Keratinocyte (primary cell): ENCODE results near the gene F10. TPM values are rescaled to one million over a fixed set of nuclear protein-coding genes. Genes with fewer than 3 reads are reported as not detected.
"Not testable (repeated sequence)": the region's sequence is repeated elsewhere in the genome, so short reads cannot be mapped to it uniquely, and the experiment has no call there.

ENCODE experiments used
- DNase-seq: peaks from one replicate; pipeline ENCODE4 v3.0.0-alpha.2; 2011; ENCODE audit warnings: low read depth, missing footprints, low spot score
- FAIRE-seq: peaks from 2 replicates; lab custom pipeline; 2011; peaks lifted over from hg19 to GRCh38; lab: Jason Lieb, UNC
- H2AFZ ChIP-seq: 2 replicates; pipeline ENCODE4 v1.6.0; 2012; ENCODE audit warnings: low read length, control low read depth, inconsistent platforms; ENCODE audit not compliant: control insufficient read depth
- H3K27ac ChIP-seq: 2 replicates; pipeline ENCODE4 v1.5.1; 2011; ENCODE audit warnings: low read length; ENCODE audit not compliant: control insufficient read depth, insufficient read depth
- H3K27me3 ChIP-seq: 3 replicates; pipeline ENCODE4 v1.6.0; 2011; ENCODE audit warnings: low read length; ENCODE audit not compliant: control insufficient read depth, insufficient read depth; ENCODE audit errors: extremely low read depth
- H3K36me3 ChIP-seq, 2 experiments: 2 replicates in 1 of 2; 3 replicates in 1 of 2; pipeline ENCODE4 v1.5.1; 2011; ENCODE audit warnings: low read length in 2 of 2, mild to moderate bottlenecking in 1 of 2; ENCODE audit not compliant: control insufficient read depth in 2 of 2, insufficient read depth in 2 of 2; ENCODE audit errors: extremely low read depth in 1 of 2
- H3K4me1 ChIP-seq: 3 replicates; pipeline ENCODE4 v1.5.1; 2011; ENCODE audit warnings: low read length; ENCODE audit not compliant: control insufficient read depth, insufficient read depth; ENCODE audit errors: extremely low read depth
- H3K4me2 ChIP-seq: 3 replicates; pipeline ENCODE4 v1.6.0; 2011; ENCODE audit warnings: low read depth, low read length; ENCODE audit not compliant: control insufficient read depth, insufficient read depth; ENCODE audit errors: extremely low read depth
- H3K4me3 ChIP-seq, 3 experiments: fragments of 200-600 bp in 1 of 3; sonication (generic) in 1 of 3; 2 replicates in 2 of 3; 3 replicates in 1 of 3; pipeline ENCODE4 v1.5.1; 2011 to 2016; ENCODE audit warnings: low read length in 3 of 3, mild to moderate bottlenecking in 3 of 3, control low read depth in 2 of 3, inconsistent platforms in 1 of 3, low read depth in 1 of 3, mixed read lengths in 1 of 3, mixed run types in 1 of 3, moderate library complexity in 1 of 3; ENCODE audit not compliant: control insufficient read depth in 2 of 3, insufficient read depth in 2 of 3; ENCODE audit errors: extremely low read depth in 1 of 3
- H3K79me2 ChIP-seq: 2 replicates; pipeline ENCODE4 v1.6.0; 2012; ENCODE audit warnings: low read length; ENCODE audit not compliant: control insufficient read depth, insufficient read depth
- H3K9ac ChIP-seq: 3 replicates; pipeline ENCODE4 v1.6.0; 2011; ENCODE audit warnings: low read length; ENCODE audit not compliant: control insufficient read depth, insufficient read depth; ENCODE audit errors: extremely low read depth
- H3K9me1 ChIP-seq: 3 replicates; pipeline ENCODE4 v1.6.0; 2011; ENCODE audit warnings: low read length; ENCODE audit not compliant: control insufficient read depth, insufficient read depth; ENCODE audit errors: extremely low read depth
- H3K9me3 ChIP-seq: 2 replicates; pipeline ENCODE4 v1.5.1; 2012; ENCODE audit warnings: low read depth, low read length; ENCODE audit not compliant: control insufficient read depth
- H4K20me1 ChIP-seq: 3 replicates; pipeline ENCODE4 v1.6.0; 2011; ENCODE audit warnings: low read length; ENCODE audit not compliant: control insufficient read depth, insufficient read depth; ENCODE audit errors: extremely low read depth
- EZH2 ChIP-seq: IDR thresholded peaks from one replicate; pipeline ENCODE4 v1.6.1; 2012; ENCODE audit warnings: inconsistent platforms, mild to moderate bottlenecking, low read length, moderate library complexity
- dilution Hi-C: fragments of 300-500 bp; cut with MboI; formaldehyde crosslinking; loops from one replicate; pipeline ENCODE4 v1.7.0; 2020; ENCODE audit warnings: low sequenced_read_pairs; ENCODE audit not compliant: extremely low pct_ligation_motif_present
- polyA plus RNA-seq, 5 experiments: library from polyadenylated mRNA; depleted of rRNA in 3 of 5; stranded (reverse) in 3 of 5; stranded (forward) in 1 of 5; unstranded in 1 of 5; fragments of >200 nt; gene quantifications; 1 replicate in 1 of 5; 2 replicates in 3 of 5; 3 replicates in 1 of 5; pipeline versions ENCODE4 v1.2.1 to v1.2.3, GENCODE V29; 2011 to 2012; ENCODE audit warnings: missing spikeins in 2 of 5, low read depth in 1 of 5, low replicate concordance in 1 of 5
- TF ChIP-seq, protein P1 (sequence below), 3 experiments: IDR thresholded peaks in 1 of 3; conservative IDR thresholded peaks in 1 of 3; optimal IDR thresholded peaks in 1 of 3; 2 replicates in 2 of 3; 3 replicates in 1 of 3; pipeline versions ENCODE3 to v1.5.1; 2011; ENCODE audit warnings: low read length in 3 of 3, mild to moderate bottlenecking in 3 of 3, moderate library complexity in 2 of 3, control low read depth in 1 of 3, inconsistent platforms in 1 of 3; ENCODE audit not compliant: insufficient read depth in 2 of 3; ENCODE audit errors: extremely low read depth in 1 of 3

F10 gene
- polyA plus RNA-seq, 1 donor (not counting 4 experiments of a cell fraction or from before 2014, with no cell fraction given), result not detected

DNA sequence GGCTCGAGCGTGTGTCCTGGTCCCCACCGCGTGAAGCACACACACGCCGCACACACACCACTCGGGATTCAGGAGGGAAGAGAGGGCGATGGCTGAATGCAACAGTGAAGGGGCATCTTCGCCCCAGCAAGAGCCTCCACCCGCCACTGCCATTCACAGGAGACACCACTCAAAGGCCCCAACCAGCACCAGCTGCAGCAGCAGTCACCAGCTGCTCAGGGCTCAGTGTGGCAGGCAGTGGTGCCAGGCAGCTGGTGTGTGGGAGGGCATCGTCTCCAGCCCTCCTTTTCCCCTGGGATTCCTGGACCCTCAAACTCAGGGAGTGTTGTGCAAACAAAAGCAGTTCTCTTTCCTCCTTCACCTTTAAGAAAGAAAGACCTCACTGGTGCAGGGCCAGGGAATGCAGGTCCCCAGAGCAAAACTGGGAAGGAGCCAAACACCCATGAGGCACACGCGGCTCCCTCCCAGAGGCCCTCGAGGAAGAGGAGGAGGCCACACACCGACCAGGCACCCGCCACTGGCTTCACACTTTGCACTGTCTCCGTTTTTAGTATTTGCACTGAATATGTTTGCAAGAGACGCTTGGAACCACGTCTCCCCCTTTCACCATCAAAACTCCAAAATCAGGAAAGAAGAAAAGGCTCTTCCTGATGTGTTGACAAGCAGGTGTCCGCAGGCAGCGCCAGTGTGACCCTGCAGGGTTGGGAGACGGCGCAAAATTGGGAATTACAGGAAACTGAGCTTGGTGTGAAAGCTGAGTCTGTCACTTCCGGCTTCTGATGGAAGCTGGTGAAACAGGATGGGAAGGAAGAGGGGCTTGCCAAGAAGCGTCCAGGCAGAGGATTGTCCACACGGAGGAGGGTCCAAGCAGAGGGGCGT lies 43.5 kb upstream of the F10 start:
- Histone ChIP-seq H3K27ac (no peak overlapping the region), H3K4me3 (no peak overlapping the region), H3K36me3 (no peaks in the 10 kb centered on the region), H2AFZ (no peak overlapping the region), H3K27me3 (peaks cover 6% of the 10 kb centered on the region), H4K20me1 (no peaks in the 10 kb centered on the region), H3K4me2 (no peak overlapping the region), H3K9me1 (no peaks in the 10 kb centered on the region), H3K9ac (no peak overlapping the region), H3K4me1 (no peaks in the 10 kb centered on the region), H3K9me3 (no peaks in the 10 kb centered on the region), H3K79me2 (no peaks in the 10 kb centered on the region)
- TF ChIP-seq, protein P1, sequence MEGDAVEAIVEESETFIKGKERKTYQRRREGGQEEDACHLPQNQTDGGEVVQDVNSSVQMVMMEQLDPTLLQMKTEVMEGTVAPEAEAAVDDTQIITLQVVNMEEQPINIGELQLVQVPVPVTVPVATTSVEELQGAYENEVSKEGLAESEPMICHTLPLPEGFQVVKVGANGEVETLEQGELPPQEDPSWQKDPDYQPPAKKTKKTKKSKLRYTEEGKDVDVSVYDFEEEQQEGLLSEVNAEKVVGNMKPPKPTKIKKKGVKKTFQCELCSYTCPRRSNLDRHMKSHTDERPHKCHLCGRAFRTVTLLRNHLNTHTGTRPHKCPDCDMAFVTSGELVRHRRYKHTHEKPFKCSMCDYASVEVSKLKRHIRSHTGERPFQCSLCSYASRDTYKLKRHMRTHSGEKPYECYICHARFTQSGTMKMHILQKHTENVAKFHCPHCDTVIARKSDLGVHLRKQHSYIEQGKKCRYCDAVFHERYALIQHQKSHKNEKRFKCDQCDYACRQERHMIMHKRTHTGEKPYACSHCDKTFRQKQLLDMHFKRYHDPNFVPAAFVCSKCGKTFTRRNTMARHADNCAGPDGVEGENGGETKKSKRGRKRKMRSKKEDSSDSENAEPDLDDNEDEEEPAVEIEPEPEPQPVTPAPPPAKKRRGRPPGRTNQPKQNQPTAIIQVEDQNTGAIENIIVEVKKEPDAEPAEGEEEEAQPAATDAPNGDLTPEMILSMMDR (optimal IDR thresholded peaks at IDR 0.05 in 1 of 3, IDR thresholded peaks at IDR 0.05 in 1 of 3, conservative IDR thresholded peaks at IDR 0.05 in 1 of 3; ENCODE audit: extremely low read depth in 1 of 3, insufficient read depth in 2 of 3, low read length in 3 of 3), result no peak
- no peak for TF ChIP-seq EZH2
- FAIRE-seq, result no peak
- dilution Hi-C loops, result no loop called here
- DNase-seq, result no peak

DNA sequence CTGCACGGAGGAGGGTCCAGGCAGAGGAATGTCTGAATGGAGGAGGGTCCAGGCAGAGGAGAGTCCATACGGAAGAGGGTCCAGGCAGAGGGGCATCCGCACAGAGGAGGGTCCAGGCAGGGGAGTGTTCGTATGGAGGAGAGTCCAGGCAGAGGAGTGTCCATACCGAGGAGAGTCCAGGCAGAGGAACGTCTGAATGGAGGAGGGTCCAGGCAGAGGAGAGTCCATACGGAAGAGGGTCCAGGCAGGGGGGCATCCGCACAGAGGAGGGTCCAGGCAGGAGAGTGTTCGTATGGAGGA lies 42.9 kb upstream of the F10 start:
- H4K20me1 ChIP-seq, H3K4me1 ChIP-seq, H3K27ac ChIP-seq, dilution Hi-C loops, DNase-seq, H3K36me3 ChIP-seq, H3K27me3 ChIP-seq, H3K4me3 ChIP-seq, H3K9ac ChIP-seq, H2AFZ ChIP-seq, H3K79me2 ChIP-seq, FAIRE-seq, H3K9me3 ChIP-seq, H3K4me2 ChIP-seq, H3K9me1 ChIP-seq: not testable (repeated sequence)
